ENCODE results near the gene STRN3. TPM values are rescaled to one million over a fixed set of nuclear protein-coding genes. Genes with fewer than 3 reads are reported as not detected.

STRN3 gene
- polyA plus RNA-seq, 1 donor from 2014 or later = 4.9 TPM

DNA sequence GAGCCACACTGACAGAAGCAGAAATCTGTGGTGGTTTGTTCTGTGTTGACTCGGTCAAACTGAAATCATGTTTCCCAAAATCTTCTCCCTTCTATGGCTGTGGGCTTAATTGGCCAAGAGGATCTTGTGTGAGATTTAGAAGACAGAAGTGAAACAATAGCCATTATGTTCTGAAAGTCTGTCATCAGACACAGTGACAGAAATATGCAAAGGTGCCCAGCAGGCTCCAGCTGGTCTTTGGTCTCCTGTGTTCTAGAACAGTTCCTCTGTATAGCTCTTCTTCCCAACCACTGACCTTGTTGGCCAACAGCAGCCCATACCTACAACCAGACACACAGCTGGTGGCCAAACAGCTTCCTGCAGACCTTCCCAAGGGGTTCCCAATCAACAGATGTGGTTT is 176.8 kb downstream of the STRN3 start:
- Mint-ChIP-seq H3K27me3 (peaks cover 2% of the 10 kb centered on the region), H3K36me3 (peaks cover 2% of the 10 kb centered on the region), H3K4me1 (peaks cover 28 to 35% (median 30%) of the 10 kb centered on the region in 3 donors), H3K4me3 (peak overlapping the region in 1 of 4 donors; percentile 77), H3K27ac (peak overlapping the region in 2 of 3 donors; percentile 2 to 39), H3K9me3 (no peaks in the 10 kb centered on the region)

DNA sequence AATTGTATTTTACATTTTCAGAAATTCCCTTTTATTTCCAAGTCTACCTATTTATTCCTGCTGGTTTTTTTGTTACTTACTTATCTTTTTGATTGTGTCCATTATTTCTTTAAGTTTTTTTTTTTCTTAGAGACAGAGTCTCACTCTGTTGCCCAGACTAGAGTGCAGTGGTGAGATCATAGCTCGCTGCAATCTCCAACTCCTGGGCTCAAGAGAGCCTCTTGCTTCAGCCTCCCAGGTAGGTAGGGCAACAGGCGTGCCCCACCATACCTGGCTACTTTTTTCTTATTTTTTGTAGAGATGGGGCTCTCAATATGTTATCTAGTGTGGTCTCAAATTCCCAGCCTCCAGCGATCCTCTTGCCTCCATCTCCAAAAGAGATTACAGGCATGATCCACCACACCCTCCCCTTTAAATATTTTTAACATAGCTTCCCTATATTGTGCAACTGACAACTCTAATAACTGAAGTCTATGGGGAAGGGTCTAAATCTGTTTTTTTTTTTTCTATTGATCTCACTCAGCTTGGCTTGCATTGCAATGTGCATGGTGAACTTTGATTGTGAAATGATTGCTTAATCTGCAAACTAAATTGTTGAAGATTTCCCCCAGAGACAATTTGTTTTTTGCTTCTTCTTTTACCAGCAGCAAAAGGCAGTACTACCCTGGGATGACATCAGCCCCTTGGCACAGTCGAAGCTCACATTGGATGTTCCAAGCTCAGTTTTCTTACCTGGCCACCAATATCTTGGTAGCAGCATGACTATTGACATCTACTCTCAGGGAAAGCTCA is 177.5 kb downstream of the STRN3 start:
- peak overlapping the region in 1 of 4 donors; percentile 77 for H3K4me3 Mint-ChIP-seq
- peaks cover 23 to 32% (median 26%) of the 10 kb centered on the region in 3 donors for H3K4me1 Mint-ChIP-seq
- H3K27me3 Mint-ChIP-seq = peaks cover 5% of the 10 kb centered on the region
- no peaks in the 10 kb centered on the region for H3K9me3 Mint-ChIP-seq
- H3K36me3 Mint-ChIP-seq = peaks cover 2% of the 10 kb centered on the region
- H3K27ac Mint-ChIP-seq = peak overlapping the region in 2 of 3 donors; percentile 2 to 39

Other genes with a start within 250 kb of the STRN3 start
- 189 TPM for gene COCH, start 151.8 kb downstream of the STRN3 start, polyA plus RNA-seq
- 9.7 TPM for gene AP4S1, start 730 bp downstream of the STRN3 start, polyA plus RNA-seq
- 30.9 TPM for gene HECTD1, start 181.4 kb upstream of the STRN3 start, polyA plus RNA-seq

Data from IgD-negative memory B cell (primary cell).